HL-60 (cell line): ENCODE measurements around the gene MRM1.

ENCODE experiments used
- DNase-seq, 2 experiments: peaks; one replicate each; pipeline ENCODE4 v3.0.0-alpha.2; 2010 to 2020; ENCODE audit warnings: low read depth in 1 of 2, low spot score in 1 of 2
- H3K27ac ChIP-seq: fragments of 250-450 bp; sonication (Bioruptor Pico); replicated peaks from 2 replicates; pipeline ENCODE4 v1.5.1; 2020; ENCODE audit warnings: mild to moderate bottlenecking, moderate library complexity
- H3K27me3 ChIP-seq: fragments of 250-450 bp; sonication (Bioruptor Pico); 2 replicates; pipeline ENCODE4 v1.5.1; 2021; ENCODE audit warnings: mild to moderate bottlenecking, moderate library complexity; ENCODE audit not compliant: insufficient read depth, poor library complexity, severe bottlenecking
- H3K4me3 ChIP-seq: replicated peaks from 2 replicates; pipeline ENCODE4 v1.5.1; 2011; ENCODE audit warnings: mild to moderate bottlenecking, control low read depth, low read length; ENCODE audit not compliant: insufficient read depth
- GABPA ChIP-seq: IDR thresholded peaks from 2 replicates; pipeline ENCODE4 v1.6.1; 2012; ENCODE audit warnings: low read depth
- POLR2AphosphoS5 ChIP-seq: IDR thresholded peaks from 2 replicates; pipeline ENCODE4 v1.6.1; 2012; ENCODE audit warnings: low read depth
- REST ChIP-seq: IDR thresholded peaks from 2 replicates; pipeline ENCODE4 v1.6.1; 2012; ENCODE audit warnings: low read depth; ENCODE audit not compliant: insufficient replicate concordance
- SPI1 ChIP-seq: IDR thresholded peaks from 2 replicates; pipeline ENCODE4 v1.6.1; 2012; ENCODE audit warnings: low read depth, mild to moderate bottlenecking, borderline replicate concordance
- TF ChIP-seq, protein P1 (sequence below): IDR thresholded peaks from one replicate; pipeline ENCODE4 v1.5.1; 2011; ENCODE audit warnings: low read length, control low read depth, inconsistent platforms; ENCODE audit not compliant: insufficient read depth

The MRM1 gene

DNA sequence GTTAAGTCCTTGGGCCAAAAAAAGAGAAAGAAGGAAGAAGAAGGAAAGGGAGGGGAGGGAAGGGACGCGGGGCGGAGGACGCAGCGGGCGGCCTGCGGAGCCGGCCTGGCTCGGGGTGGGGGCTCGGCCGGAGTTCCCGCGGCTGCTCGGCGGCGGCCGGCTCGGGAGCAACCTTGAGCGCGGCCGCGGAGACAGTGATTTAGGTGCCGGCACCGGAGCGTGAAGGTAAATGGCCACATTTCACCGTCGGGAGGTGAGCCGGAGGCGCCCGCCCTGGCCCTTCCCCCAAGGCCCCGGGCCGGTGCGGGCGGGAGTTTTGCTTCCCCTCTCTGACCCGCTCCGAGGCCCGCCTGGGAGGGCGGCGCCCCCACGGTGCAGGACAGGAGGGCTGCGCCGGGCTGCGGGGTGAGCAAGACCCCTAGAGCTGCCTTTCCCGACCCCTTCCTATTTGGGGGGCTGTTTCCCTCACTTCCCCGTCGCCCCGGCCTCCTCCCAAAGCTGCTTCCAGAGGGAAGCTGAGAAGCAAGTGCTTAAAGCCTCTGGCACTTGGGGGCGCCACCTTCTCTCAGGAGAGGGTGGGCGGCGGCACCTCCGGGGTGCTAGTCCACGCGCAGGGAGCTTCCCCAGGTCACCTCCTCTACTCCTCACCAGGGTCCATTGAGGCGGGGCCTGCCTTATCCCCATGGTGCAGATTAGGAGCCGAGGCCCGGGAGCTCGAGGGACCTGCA lies 56.5 kb downstream of the MRM1 start:
- Histone ChIP-seq H3K27ac (no peak overlapping the region), H3K4me3 (no peak overlapping the region), H3K27me3 (peaks cover 34% of the 10 kb centered on the region)
- DNase-seq, result no peak
- TF ChIP-seq POLR2AphosphoS5 (no peak), GABPA (no peak), SPI1 (no peak), REST (no peak)
- TF ChIP-seq, protein P1, sequence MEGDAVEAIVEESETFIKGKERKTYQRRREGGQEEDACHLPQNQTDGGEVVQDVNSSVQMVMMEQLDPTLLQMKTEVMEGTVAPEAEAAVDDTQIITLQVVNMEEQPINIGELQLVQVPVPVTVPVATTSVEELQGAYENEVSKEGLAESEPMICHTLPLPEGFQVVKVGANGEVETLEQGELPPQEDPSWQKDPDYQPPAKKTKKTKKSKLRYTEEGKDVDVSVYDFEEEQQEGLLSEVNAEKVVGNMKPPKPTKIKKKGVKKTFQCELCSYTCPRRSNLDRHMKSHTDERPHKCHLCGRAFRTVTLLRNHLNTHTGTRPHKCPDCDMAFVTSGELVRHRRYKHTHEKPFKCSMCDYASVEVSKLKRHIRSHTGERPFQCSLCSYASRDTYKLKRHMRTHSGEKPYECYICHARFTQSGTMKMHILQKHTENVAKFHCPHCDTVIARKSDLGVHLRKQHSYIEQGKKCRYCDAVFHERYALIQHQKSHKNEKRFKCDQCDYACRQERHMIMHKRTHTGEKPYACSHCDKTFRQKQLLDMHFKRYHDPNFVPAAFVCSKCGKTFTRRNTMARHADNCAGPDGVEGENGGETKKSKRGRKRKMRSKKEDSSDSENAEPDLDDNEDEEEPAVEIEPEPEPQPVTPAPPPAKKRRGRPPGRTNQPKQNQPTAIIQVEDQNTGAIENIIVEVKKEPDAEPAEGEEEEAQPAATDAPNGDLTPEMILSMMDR, result no peak
